ENCODE data around the gene NCOA7.

The NCOA7 gene

DNA sequence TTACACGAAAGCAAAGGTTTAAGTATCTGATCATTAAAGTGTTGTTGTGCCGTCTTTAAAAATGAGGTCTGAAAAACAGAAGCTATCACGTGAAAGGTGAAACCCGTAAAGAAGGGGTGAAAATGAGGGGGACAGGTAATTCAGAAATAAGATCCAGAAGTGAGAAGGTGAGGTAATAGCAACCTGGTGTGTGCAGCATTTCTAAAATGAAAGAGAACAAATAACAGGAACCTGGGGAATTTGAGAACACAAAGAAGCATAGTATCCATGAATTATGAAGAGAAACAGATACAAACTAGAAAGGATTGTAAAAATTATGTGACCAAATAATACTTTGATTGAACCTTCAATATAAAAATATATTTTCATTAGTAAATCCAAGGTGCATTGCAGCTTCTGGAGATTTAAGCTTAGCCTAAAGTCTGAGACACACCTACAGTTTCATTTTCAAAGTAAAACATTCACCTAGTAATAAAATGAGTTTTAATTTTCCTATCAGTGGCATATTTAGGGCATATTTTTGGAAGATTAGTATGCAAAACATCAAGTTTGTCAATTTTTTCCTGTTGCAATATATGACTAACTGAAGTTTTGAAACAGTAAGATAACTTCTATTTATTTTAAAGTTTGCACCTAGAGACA lies 39.9 kb upstream of the NCOA7 start:
- no peak overlapping the region for H3K27ac ChIP-seq
- TF ChIP-seq, protein P1, sequence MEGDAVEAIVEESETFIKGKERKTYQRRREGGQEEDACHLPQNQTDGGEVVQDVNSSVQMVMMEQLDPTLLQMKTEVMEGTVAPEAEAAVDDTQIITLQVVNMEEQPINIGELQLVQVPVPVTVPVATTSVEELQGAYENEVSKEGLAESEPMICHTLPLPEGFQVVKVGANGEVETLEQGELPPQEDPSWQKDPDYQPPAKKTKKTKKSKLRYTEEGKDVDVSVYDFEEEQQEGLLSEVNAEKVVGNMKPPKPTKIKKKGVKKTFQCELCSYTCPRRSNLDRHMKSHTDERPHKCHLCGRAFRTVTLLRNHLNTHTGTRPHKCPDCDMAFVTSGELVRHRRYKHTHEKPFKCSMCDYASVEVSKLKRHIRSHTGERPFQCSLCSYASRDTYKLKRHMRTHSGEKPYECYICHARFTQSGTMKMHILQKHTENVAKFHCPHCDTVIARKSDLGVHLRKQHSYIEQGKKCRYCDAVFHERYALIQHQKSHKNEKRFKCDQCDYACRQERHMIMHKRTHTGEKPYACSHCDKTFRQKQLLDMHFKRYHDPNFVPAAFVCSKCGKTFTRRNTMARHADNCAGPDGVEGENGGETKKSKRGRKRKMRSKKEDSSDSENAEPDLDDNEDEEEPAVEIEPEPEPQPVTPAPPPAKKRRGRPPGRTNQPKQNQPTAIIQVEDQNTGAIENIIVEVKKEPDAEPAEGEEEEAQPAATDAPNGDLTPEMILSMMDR (IDR thresholded peaks at IDR 0.05): no peak

DNA sequence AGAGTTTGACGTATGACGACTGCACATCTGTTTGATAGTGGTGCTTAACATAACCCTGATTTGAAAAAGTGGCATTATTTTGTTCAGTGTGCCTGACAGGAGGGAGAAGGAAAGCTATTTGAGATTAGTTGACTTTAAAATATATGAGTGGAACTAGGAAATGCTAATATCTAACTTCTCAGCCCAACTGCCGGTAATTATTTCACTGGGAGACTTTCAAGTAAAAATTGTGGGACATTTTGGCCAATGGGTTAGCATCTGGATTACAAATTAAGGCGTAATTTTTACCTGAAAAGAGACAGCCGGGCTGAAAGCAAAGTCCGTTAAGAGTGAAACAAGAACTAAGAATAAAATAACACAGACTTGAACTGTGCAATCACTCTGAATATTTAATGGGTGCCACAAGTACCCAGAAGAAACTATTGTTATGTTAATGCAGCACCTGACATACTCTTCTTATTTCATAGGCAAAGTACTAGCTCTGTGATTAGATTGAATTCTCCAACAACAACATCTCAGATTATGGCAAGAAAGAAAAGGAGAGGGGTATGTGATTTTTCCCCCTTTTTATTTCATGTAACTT lies 39.3 kb upstream of the NCOA7 start:
- no peak overlapping the region for H3K27ac ChIP-seq
- TF ChIP-seq, protein P1 (IDR thresholded peaks at IDR 0.05): no peak
- TF ChIP-seq ZFX (IDR thresholded peaks at IDR 0.05; ENCODE audit: borderline replicate concordance): no peak

DNA sequence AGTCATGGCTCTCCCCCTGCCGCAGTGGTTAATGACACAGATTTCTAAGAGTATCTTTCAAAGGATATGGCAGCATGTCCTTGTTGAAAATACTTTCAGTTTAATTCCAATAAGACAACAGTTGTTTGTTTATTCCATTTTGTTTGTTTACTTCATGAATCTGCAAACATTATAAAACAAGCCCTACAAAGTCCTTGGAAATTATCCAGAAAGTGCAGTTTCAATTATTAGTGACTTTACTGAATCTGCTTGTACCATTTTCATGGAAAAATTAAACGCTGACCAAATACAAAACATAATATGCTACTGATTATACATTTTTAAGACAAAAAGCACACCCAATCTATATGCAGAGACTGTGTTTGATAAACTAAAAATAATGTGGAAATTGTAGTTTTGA lies 38.0 kb upstream of the NCOA7 start:
- H3K27ac ChIP-seq: no peak overlapping the region
- TF ChIP-seq ZFX (IDR thresholded peaks at IDR 0.05; ENCODE audit: borderline replicate concordance): no peak
- TF ChIP-seq, protein P1 (IDR thresholded peaks at IDR 0.05): no peak

DNA sequence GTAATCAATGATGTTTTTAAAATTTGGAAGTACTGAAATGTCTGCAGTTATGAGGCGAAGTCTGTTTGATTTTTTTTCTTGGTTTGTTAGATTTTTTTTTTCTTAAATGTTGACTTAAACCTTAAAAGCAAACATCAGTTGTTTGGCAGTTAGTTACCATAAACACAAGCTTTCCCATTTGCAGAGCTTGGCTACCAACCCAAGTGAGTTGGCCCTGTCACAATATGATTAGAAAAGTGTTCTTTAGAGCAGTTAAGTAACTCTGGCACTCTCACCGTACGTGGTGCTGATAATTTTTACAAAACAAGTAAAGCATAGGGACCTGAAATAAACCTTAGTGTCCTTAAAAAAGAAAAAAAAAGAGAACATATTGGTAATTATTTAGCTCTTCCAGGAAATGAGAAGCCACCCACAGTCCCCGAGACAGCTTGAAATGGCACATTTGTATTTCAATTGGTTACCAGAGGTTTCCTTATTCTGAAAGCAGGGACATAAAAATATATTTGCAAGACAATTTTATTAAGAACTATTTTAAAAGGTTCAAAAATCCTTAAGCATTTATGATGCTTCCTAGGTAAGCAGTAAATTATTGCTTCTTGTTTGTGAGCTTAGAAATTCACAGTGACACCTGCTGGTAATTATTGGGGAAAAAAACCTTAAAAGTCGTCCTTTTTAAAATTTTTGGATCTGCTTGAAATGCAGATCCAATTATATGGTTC lies 37.4 kb upstream of the NCOA7 start:
- H3K27ac ChIP-seq: no peak overlapping the region
- TF ChIP-seq, protein P1 (IDR thresholded peaks at IDR 0.05): peak; percentile 72
- TF ChIP-seq ZFX (IDR thresholded peaks at IDR 0.05; ENCODE audit: borderline replicate concordance): no peak

DNA sequence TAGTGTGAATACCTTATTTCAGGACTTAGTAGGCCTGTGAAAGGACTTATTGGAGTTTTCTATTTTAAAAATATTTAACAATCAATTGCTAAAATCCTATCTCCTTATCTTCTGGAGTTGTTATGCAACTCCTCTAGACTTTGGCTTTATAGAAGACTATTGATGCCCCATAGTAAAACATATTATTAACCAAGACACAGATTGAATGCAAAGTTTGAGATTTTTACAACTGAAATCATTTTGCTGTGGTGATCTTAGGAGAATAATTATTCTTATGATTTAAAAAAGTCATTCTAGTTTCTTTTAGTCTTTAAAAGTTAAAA lies 36.9 kb upstream of the NCOA7 start:
- TF ChIP-seq ZFX (IDR thresholded peaks at IDR 0.05; ENCODE audit: borderline replicate concordance): no peak
- TF ChIP-seq, protein P1 (IDR thresholded peaks at IDR 0.05): peak; percentile 43
- H3K27ac ChIP-seq: no peak overlapping the region

DNA sequence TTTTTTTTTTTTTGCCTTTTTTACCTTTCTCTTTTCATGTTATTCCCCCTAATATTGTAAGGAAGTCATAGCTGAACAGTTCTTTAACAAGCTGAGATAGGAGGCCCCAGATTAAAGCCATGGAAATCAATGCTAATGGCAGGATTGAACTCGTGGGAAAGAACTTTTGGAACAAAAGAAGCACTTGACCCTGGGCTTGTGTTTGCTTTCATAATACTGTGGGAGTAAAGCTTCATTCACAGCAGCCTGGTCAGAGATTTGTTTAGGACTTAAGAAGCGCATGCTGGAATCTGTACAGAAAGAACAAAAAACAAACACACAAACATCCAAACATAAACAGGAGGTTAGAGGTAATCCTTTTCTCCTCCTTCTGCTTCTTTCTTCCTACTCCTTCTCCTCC lies 36.2 kb upstream of the NCOA7 start:
- no peak for TF ChIP-seq ZFX (IDR thresholded peaks at IDR 0.05; ENCODE audit: borderline replicate concordance)
- TF ChIP-seq, protein P1 (IDR thresholded peaks at IDR 0.05): no peak
- no peak overlapping the region for H3K27ac ChIP-seq

All from 22Rv1 (cell line).